ENCODE data around the gene MTMR4. TPM values are rescaled to one million over a fixed set of nuclear protein-coding genes. Genes with fewer than 3 reads are reported as not detected.

Gene MTMR4
- total RNA-seq, 1 donor from 2014 or later: 76.5 TPM

DNA sequence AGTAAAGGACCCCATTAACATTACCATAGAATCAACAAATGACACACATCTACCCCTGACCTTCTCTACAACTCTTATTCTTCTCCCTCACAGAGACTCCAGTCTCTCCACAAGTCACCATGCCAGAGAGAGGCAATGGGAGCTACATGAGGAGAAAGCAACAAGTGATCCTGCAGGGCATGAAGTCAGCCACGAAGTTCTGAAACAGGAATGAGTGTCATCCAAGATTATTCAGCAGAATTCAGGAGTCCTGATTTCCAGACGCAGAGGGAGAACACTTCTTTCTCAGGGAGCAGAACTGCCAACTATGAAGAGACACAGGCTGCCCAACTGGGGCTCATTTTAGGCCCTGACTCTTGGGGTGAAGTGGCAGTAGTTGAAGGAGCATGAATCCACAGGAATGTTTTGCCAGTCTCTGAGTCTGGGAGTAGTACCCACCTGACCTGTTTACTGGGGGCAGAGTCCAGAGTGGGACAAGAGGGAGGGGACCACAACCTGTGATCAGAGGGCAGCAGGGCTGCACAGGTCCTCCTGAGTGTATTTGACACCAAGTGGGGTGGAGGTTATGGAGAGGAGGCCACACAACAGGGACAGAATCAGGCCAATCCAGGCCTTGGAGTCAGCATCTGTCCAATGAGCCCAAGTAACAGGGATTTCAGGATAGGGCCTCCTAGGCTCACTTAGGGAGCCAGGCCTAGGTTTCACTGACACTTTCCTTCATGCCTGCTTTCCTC lies 2.4 kb upstream of the MTMR4 start:
- DNase-seq (ENCODE audit: extremely low spot score, unreplicated experiment): no peak
- TF ChIP-seq, protein P1, sequence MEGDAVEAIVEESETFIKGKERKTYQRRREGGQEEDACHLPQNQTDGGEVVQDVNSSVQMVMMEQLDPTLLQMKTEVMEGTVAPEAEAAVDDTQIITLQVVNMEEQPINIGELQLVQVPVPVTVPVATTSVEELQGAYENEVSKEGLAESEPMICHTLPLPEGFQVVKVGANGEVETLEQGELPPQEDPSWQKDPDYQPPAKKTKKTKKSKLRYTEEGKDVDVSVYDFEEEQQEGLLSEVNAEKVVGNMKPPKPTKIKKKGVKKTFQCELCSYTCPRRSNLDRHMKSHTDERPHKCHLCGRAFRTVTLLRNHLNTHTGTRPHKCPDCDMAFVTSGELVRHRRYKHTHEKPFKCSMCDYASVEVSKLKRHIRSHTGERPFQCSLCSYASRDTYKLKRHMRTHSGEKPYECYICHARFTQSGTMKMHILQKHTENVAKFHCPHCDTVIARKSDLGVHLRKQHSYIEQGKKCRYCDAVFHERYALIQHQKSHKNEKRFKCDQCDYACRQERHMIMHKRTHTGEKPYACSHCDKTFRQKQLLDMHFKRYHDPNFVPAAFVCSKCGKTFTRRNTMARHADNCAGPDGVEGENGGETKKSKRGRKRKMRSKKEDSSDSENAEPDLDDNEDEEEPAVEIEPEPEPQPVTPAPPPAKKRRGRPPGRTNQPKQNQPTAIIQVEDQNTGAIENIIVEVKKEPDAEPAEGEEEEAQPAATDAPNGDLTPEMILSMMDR (conservative IDR thresholded peaks at IDR 0.05): no peak
- H3K27ac Mint-ChIP-seq: peak overlapping the region; percentile 96
- peak overlapping the region; percentile 96 for H3K4me3 Mint-ChIP-seq
- peaks cover 5% of the 10 kb centered on the region for H3K27me3 Mint-ChIP-seq
- no peaks in the 10 kb centered on the region for H3K9me3 Mint-ChIP-seq
- peaks cover 4% of the 10 kb centered on the region for H3K36me3 Mint-ChIP-seq
- peaks cover 31% of the 10 kb centered on the region for H3K4me1 Mint-ChIP-seq (ENCODE audit: unreplicated experiment)

DNA sequence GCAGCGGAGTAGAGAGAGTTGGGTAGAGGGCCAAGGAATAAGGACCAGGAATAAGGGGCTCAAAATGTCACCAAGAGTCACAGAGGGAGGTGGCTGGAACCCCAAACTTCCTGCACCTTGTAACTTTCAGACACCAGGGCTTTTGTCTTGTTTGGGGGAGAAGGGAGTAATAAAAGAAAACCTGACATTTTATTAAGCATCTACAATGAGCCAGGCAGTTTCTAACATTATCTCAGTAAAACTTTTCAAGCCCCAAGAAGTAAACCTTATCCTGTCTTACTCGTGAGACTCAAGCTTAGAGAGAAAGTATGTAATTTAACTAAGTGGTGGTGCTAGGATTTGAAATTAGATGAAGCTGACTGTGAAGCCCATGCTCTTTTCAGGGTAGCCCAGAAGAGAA lies 848 bp upstream of the MTMR4 start:
- DNase-seq (ENCODE audit: extremely low spot score, unreplicated experiment): no peak
- H3K27me3 Mint-ChIP-seq: no peaks in the 10 kb centered on the region
- peak overlapping the region; percentile 96 for H3K27ac Mint-ChIP-seq
- no peaks in the 10 kb centered on the region for H3K9me3 Mint-ChIP-seq
- H3K36me3 Mint-ChIP-seq: peaks cover 17% of the 10 kb centered on the region
- peak overlapping the region; percentile 96 for H3K4me3 Mint-ChIP-seq
- TF ChIP-seq, protein P1 (conservative IDR thresholded peaks at IDR 0.05): no peak
- peaks cover 35% of the 10 kb centered on the region for H3K4me1 Mint-ChIP-seq (ENCODE audit: unreplicated experiment)

DNA sequence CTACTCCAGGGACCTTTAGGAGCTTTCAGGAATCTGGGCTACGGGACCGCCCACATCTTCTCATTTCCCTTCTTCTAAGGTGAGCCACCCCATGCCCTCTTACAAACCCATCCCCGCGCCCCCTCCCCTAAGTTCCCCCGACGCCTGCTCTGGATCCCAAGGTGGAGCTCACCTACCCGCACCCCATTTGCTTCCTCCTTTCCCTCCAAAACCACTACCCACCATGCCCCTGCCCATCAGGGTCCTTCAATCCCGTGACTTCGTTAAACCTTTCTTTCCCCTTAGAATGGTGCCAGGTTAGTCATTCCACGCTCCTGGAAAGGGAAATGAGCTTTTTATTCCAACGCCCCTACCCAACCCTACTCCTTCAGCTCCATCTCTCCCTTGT lies 326 bp upstream of the MTMR4 start:
- peaks cover 35% of the 10 kb centered on the region for H3K4me1 Mint-ChIP-seq (ENCODE audit: unreplicated experiment)
- peaks cover 22% of the 10 kb centered on the region for H3K36me3 Mint-ChIP-seq
- no peaks in the 10 kb centered on the region for H3K27me3 Mint-ChIP-seq
- TF ChIP-seq, protein P1 (conservative IDR thresholded peaks at IDR 0.05): no peak
- H3K4me3 Mint-ChIP-seq: peak overlapping the region; percentile 96
- peak overlapping the region; percentile 27 for H3K27ac Mint-ChIP-seq
- DNase-seq (ENCODE audit: extremely low spot score, unreplicated experiment): no peak
- no peaks in the 10 kb centered on the region for H3K9me3 Mint-ChIP-seq

DNA sequence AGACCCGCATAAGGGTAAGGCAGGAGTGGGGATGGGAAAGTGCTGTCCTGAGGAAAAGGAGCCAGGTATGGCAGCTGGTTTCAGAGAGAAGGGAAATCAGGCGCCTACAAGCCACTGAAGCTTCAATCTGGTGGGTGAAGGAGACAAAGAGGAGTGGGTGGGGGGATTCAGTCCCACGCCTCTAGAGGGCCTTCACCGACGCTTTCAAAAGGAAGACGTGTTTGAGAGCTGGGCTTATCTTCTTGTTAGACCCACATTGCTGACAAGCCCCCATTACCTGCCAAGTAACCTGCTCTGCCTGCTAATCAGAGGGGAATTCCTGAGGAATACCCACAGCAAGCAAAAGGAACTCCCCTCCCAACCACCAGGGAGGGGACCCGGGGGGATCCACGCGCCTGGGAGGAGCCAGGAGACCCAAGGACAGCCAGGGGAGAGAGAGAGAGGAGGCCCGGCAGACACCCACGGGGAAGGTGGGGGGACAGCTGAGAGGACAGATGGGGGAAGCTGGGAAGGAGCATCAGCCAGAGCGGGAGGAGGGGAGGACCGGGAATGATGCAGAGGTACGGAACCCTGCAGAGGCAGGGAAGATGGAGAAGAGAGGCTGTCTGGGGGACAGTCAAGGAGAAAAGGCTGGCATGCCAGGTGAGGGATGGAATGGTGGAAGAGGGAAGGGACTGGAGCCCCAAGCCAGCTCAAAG lies 1.0 kb downstream of the MTMR4 start:
- H3K4me1 Mint-ChIP-seq (ENCODE audit: unreplicated experiment): peaks cover 29% of the 10 kb centered on the region
- no peaks in the 10 kb centered on the region for H3K9me3 Mint-ChIP-seq
- no peak for DNase-seq (ENCODE audit: extremely low spot score, unreplicated experiment)
- H3K36me3 Mint-ChIP-seq: peaks cover 29% of the 10 kb centered on the region
- no peaks in the 10 kb centered on the region for H3K27me3 Mint-ChIP-seq
- TF ChIP-seq, protein P1 (conservative IDR thresholded peaks at IDR 0.05): no peak
- peak overlapping the region; percentile 92 for H3K4me3 Mint-ChIP-seq
- H3K27ac Mint-ChIP-seq: peak overlapping the region; percentile 76

DNA sequence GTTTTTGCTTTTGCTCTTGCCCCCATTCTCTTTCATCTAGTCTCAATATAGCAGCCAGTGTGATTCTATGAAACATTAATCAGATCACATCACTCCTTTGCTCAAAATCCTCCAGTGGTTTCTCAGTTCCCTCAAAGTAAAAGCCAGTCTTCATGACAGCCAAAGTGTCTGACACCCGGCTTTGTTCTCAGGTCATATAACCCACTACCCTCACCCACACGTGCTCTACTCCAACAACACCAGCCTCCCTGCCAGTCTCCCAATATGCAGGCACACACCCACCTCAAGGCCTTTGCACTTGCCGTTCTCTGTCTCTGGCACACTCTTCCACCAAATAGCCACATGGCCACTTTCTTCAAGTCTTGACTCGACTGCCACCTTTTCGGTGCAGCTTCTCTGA lies 4.4 kb downstream of the MTMR4 start:
- Mint-ChIP-seq H3K36me3 (peaks cover 39% of the 10 kb centered on the region), H3K4me3 (no peak overlapping the region), H3K27me3 (no peaks in the 10 kb centered on the region), H3K9me3 (no peaks in the 10 kb centered on the region), H3K4me1 (ENCODE audit: unreplicated experiment) (peaks cover 13% of the 10 kb centered on the region), H3K27ac (no peak overlapping the region)
- TF ChIP-seq, protein P1 (conservative IDR thresholded peaks at IDR 0.05): no peak
- DNase-seq (ENCODE audit: extremely low spot score, unreplicated experiment): no peak
